ENCODE results near the gene SH3RF1.

Gene SH3RF1

DNA sequence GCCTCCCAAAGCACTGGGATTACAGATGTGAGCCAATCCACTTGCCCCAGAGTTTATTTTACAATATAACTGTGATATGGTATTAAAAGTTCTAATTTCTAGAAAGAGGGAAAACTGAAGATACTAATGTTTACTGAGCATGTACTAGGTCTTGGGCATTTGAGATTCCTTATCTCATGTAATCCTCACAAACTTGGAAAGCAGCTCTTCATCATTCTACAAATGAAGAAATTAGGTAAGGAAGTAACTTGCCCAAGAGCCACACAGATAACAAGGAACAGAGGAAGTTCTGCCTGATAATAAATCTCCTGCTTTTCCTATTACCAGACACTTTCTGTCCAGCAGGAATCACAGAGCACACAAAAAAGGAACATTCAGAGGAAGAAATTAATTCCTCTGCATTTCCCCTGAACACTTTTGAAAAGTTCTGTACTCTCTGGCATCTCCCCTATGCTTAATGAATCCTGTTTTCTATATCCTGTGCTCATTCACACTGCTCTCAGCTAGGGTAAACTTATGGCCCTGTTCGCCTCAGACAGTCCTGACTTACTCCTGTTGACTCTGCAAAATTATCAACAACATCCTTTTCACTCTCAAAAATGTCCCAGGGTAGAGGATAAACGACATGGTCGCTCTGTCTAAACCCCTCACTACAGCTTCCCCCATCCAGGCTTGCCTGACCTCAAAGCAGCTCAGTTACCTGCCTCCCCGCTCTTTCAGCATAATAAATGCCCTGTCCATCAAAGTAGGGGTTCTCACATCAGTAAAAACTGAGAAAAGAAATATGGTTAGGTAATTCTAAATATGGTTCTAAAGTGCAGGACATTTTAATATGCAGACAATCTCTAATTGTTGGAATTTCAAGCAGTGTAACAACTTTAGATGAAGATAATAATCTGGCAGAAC lies 13.6 kb downstream of the SH3RF1 start:
- TF ChIP-seq, protein P1, sequence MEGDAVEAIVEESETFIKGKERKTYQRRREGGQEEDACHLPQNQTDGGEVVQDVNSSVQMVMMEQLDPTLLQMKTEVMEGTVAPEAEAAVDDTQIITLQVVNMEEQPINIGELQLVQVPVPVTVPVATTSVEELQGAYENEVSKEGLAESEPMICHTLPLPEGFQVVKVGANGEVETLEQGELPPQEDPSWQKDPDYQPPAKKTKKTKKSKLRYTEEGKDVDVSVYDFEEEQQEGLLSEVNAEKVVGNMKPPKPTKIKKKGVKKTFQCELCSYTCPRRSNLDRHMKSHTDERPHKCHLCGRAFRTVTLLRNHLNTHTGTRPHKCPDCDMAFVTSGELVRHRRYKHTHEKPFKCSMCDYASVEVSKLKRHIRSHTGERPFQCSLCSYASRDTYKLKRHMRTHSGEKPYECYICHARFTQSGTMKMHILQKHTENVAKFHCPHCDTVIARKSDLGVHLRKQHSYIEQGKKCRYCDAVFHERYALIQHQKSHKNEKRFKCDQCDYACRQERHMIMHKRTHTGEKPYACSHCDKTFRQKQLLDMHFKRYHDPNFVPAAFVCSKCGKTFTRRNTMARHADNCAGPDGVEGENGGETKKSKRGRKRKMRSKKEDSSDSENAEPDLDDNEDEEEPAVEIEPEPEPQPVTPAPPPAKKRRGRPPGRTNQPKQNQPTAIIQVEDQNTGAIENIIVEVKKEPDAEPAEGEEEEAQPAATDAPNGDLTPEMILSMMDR (IDR thresholded peaks at IDR 0.05; ENCODE audit: insufficient read depth, low read length, poor library complexity, severe bottlenecking) = no peak
- DNase-seq (ENCODE audit: extremely low read depth, insufficient read length) = no peak
- no peaks in the 10 kb centered on the region for H3K27me3 ChIP-seq (replicated peaks; ENCODE audit: control insufficient read depth, insufficient read depth, low read length)
- H3K36me3 ChIP-seq (ENCODE audit: control insufficient read depth, insufficient read depth, low read length) = no peaks in the 10 kb centered on the region
- H3K4me3 ChIP-seq (replicated peaks; ENCODE audit: low read depth, low read length) = no peak overlapping the region

DNA sequence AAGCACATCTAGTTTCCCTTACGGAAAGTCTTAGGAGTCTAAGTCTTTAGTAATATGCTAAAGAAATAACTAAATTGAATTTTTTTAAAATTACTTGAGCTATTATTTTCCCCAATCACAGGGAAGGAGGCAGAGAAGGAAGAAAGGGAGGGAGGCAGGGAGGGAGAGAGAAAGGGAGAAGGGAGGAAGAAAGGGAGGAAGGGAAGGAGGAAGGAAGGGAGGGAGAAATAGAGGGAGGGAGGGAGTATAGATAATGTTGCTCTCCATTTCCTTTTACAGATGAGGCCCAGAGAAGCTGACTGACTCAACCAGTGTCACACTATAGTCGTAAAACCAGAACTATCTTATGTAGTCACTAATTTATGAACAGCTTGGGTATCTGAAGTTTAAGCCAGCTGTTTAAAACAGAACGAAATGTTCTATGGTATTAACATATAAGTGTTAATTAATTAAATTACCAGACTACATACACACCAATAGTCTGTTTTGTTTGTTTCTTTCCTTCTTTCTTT lies 14.6 kb downstream of the SH3RF1 start:
- Histone ChIP-seq H3K27me3 (replicated peaks; ENCODE audit: control insufficient read depth, insufficient read depth, low read length) (no peaks in the 10 kb centered on the region), H3K36me3 (ENCODE audit: control insufficient read depth, insufficient read depth, low read length) (no peaks in the 10 kb centered on the region), H3K4me3 (replicated peaks; ENCODE audit: low read depth, low read length) (no peak overlapping the region)
- DNase-seq (ENCODE audit: extremely low read depth, insufficient read length) = no peak
- TF ChIP-seq, protein P1 (IDR thresholded peaks at IDR 0.05; ENCODE audit: insufficient read depth, low read length, poor library complexity, severe bottlenecking) = no peak

DNA sequence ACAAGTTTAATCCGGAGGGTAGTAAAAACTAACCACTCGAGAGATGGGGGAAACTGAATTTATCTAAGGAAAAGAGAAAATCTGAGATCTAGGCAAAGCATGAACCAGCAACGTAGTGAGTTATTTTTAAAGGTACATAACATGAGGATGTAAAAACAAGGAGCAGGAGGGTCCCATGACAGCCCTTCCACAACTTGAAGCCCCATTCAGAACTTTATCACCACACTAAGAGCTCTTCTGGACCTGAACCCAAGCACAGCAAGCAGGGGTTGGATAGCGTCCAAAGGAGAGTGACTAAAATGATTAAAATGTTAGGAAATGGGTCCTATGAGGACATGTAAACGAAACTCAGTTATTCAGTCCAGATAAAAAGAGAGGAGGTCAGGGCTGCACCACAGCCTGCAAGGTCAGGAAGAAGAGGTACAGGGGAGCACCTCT lies 16.2 kb downstream of the SH3RF1 start:
- TF ChIP-seq, protein P1 (IDR thresholded peaks at IDR 0.05; ENCODE audit: insufficient read depth, low read length, poor library complexity, severe bottlenecking) = no peak
- no peaks in the 10 kb centered on the region for H3K36me3 ChIP-seq (ENCODE audit: control insufficient read depth, insufficient read depth, low read length)
- no peaks in the 10 kb centered on the region for H3K27me3 ChIP-seq (replicated peaks; ENCODE audit: control insufficient read depth, insufficient read depth, low read length)
- H3K4me3 ChIP-seq (replicated peaks; ENCODE audit: low read depth, low read length) = no peak overlapping the region
- no peak for DNase-seq (ENCODE audit: extremely low read depth, insufficient read length)

DNA sequence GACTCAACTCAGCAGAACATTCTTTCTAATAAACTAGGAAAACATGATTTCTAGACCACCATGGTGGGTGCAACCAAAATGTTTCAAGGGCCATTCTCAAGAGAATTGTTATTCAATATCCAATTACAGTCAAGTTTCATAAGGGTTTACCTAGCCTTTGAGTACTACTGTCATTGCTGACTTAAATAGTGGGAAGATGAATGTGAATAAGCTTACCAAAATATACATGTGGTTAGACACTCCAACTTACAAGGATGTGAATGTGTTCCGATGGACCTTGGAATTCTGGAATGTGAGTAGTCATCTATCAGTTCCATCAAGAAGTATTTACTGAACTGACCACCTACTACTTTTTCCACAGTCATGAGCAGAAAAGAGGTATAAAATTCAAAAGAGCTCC lies 16.9 kb downstream of the SH3RF1 start:
- Histone ChIP-seq H3K4me3 (replicated peaks; ENCODE audit: low read depth, low read length) (no peak overlapping the region), H3K27me3 (replicated peaks; ENCODE audit: control insufficient read depth, insufficient read depth, low read length) (no peaks in the 10 kb centered on the region), H3K36me3 (ENCODE audit: control insufficient read depth, insufficient read depth, low read length) (no peaks in the 10 kb centered on the region)
- no peak for DNase-seq (ENCODE audit: extremely low read depth, insufficient read length)
- TF ChIP-seq, protein P1 (IDR thresholded peaks at IDR 0.05; ENCODE audit: insufficient read depth, low read length, poor library complexity, severe bottlenecking) = no peak

DNA sequence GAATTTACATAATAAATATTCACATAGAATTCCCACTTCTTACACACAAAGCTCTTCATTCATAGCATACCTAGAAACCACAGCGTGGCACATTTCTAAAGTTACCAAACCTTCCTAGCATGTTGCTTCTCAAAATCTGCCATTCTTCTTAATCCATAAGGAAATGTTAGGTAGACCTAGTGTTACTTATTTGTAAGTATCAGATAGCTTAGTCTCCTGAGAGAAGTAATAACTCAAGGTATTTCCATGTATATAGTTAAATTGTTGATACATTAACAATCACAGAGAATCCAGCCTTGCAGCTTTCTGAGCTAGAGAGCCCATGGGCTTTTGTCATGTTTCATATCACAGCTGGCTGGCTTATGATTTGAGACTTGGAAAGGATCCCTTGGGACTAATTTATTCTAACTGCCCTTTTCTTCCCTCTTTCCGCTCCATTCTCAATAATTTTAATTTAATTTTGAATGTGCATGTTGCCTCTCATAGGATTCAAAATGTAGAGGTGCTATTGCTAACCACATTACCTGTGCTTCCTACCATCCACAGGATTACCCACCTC lies 17.6 kb downstream of the SH3RF1 start:
- Histone ChIP-seq H3K36me3 (ENCODE audit: control insufficient read depth, insufficient read depth, low read length) (no peaks in the 10 kb centered on the region), H3K27me3 (replicated peaks; ENCODE audit: control insufficient read depth, insufficient read depth, low read length) (no peaks in the 10 kb centered on the region), H3K4me3 (replicated peaks; ENCODE audit: low read depth, low read length) (no peak overlapping the region)
- TF ChIP-seq, protein P1 (IDR thresholded peaks at IDR 0.05; ENCODE audit: insufficient read depth, low read length, poor library complexity, severe bottlenecking) = no peak
- DNase-seq (ENCODE audit: extremely low read depth, insufficient read length) = no peak
